T-helper 2 cell (primary cell): ENCODE data around the gene PHACTR1.

ENCODE experiments used
- DNase-seq, 5 experiments: peaks; one replicate each; pipeline versions ENCODE4 v3.0.0 to v3.0.0-alpha.2; 2012 to 2022

Gene PHACTR1

DNA sequence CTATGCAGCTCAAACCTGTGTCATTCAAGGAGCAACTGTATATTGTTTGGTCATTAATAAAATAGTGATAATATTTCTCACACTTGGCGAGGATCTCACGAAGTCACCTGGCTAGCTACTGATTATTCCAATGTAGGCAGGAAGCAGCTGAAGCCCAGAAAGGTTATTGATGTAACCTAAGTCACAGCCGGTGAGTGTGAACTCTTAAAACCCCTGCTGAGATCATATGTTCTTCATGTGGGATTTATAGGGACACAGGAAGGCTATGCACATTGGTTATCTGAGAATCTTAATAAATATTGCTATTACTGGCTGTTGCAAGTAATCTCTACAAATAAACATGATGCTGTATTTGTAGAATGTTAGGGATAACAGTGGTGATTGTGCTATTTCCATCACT is 450.3 kb downstream of the PHACTR1 start:
- DNase-seq: no peak

- DNase-seq: no peak
Observed at GRCh38 chr6:13172291-13172690, 455.7 kb downstream of the PHACTR1 start.

- no peak for DNase-seq
Observed at GRCh38 chr6:13175087-13175486, 458.5 kb downstream of the PHACTR1 start.

- DNase-seq: no peak
Observed at GRCh38 chr6:13175759-13176158, 459.2 kb downstream of the PHACTR1 start.

GRCh38 chr6:13177664-13178063 is 461.1 kb downstream of the PHACTR1 start:
- no peak for DNase-seq

GRCh38 chr6:13178107-13178506 is 461.5 kb downstream of the PHACTR1 start:
- no peak for DNase-seq

DNA sequence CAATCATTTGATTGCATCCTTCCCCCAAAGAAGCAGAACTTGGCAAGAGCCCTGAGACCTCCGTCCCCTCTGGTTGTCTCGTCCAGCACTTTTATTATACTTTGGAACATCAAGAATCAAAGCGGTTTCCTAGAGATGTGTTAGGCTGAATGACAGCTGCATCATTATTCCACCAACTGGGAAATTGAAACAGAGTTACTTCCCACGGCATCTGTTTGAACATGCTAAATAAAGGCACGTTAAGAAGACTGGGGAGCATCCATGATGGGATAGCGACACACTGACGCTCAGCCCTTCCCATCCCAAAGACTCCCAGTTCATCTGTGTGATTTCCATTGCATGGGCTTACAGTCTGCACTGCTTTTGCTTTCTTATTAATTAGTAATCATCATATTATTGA is 464.0 kb downstream of the PHACTR1 start:
- DNase-seq: no peak

- no peak for DNase-seq
Observed at GRCh38 chr6:13181393-13181792, 464.8 kb downstream of the PHACTR1 start.

GRCh38 chr6:13183415-13184088 is 467.0 kb downstream of the PHACTR1 start:
- DNase-seq: no peak

DNA sequence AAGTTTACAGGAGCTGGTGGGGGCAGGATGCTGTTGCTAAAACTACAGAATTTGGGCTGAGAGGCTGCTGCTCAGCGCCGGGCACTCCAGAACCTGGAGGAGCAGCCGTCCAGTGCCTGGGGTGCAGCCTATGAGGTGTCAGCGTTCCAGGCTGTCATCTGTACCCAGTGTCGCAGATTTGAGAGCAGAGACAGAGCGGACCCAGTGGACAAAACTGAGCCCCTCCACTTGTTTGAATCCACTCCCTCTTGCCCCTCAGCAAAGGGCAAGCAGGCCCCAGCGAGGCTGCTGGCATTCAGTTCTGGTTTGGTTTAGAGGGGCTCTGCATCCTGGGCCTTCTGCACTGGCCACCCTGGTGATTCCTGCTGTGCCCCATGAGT is 467.5 kb downstream of the PHACTR1 start:
- DNase-seq: no peak

DNA sequence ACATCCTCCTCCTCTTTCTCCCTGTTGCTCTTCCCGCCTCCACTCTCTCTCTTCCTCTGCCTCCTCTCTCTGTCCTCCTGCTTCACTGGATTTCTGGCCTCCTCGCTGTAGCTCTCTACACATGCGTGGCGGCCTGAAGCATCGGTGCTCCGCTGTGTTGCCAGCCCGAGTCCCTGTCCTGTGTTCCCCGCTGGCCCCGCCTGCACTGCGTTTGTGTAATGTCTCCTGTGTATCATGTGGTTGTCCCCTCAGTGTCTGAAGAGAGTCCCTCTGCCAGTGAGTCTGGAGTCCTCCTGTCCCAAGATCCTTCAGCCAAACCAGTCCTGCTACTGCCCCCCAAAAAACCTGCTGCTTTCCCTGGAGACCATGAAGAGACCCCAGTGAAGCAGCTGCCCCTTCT is 468.0 kb downstream of the PHACTR1 start:
- no peak for DNase-seq

GRCh38 chr6:13186861-13187260 is 470.3 kb downstream of the PHACTR1 start:
- no peak for DNase-seq

GRCh38 chr6:13187692-13188091 is 471.1 kb downstream of the PHACTR1 start:
- DNase-seq: no peak

DNA sequence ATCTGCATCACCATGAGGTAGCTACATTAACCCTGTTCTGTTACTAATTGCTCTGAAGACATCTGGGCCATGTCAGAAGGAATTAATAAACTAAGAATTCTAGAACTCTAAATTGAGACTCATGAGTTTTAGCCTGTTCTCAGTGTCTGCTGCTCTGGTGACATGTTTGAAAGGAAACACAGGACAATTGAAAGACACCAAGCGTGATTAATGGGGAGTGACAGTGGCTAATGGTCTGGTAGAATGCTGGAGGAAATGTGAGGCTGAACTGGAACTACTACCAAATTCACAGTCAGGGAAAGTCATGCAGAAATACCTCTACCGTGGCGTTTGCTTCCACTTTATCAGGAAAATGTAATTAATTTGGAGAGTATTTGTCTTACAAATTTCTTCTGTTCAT is 471.7 kb downstream of the PHACTR1 start:
- DNase-seq: no peak

- DNase-seq: no peak
Observed at GRCh38 chr6:13189710-13190109, 473.1 kb downstream of the PHACTR1 start.

DNA sequence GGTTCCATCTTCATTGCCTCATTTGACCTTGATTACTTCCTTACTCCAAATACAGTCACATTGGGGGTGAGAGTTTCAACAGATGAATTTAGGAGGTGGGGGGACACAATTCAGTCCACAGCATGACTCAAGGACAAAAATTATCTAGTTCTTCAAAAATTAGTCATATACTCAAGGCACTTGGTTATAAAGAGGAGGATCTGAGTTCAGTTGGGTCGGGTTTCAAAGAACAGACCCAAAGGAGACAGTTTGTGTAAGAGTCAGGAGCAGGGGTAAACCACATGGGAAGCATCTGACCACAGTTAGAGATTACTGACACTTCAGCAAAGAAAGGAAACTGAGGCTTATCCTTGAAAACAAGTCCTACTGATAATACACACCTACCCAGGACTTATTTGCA is 473.8 kb downstream of the PHACTR1 start:
- no peak for DNase-seq

- no peak for DNase-seq
Observed at GRCh38 chr6:13191461-13191860, 474.9 kb downstream of the PHACTR1 start.

GRCh38 chr6:13194852-13195251 is 478.3 kb downstream of the PHACTR1 start:
- peak in 1 of 5 experiments; percentile 6 for DNase-seq

- no peak for DNase-seq
Observed at GRCh38 chr6:13195803-13196202, 479.2 kb downstream of the PHACTR1 start.

DNA sequence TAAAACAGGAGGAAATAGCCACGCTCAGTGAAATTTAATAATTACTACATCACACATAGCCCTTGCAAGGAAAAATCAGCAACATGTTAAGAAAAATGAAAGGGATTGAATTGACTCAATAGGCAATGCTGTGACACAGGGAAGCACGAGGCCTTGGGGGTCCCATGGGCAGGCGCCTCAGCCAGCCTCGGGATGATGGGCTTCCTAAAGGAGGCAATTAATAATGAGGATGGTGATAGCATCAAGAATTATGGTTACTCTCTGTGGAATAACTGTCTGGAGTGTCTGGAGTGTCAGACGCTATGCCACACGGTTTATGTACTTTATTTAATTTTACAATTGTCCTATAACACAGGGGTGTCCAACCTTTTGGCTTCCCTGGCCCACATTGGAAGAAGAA is 481.6 kb downstream of the PHACTR1 start:
- DNase-seq: no peak

- DNase-seq: no peak
Observed at GRCh38 chr6:13201336-13201735, 484.8 kb downstream of the PHACTR1 start.

DNA sequence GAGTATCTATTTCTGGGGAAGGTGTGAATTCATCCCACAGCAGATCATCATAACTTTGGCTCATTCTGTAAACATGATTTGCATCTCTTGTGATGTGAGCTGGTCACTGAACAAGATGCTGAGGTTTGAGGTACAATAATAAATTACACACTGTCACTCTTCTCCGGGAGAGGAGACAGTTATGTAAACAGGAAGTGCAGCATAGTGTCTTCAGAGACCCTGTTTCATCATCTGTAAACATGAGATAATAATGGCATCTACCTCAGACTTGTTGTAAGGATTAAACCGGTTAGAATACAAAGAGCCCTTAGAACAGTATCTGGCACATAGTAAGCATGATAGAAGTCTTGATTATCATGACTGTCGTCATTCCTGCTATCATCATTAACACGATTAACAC is 486.6 kb downstream of the PHACTR1 start:
- no peak for DNase-seq

GRCh38 chr6:13205106-13205505 is 488.5 kb downstream of the PHACTR1 start:
- no peak for DNase-seq

GRCh38 chr6:13212096-13212495 is 495.5 kb downstream of the PHACTR1 start:
- DNase-seq: no peak

DNA sequence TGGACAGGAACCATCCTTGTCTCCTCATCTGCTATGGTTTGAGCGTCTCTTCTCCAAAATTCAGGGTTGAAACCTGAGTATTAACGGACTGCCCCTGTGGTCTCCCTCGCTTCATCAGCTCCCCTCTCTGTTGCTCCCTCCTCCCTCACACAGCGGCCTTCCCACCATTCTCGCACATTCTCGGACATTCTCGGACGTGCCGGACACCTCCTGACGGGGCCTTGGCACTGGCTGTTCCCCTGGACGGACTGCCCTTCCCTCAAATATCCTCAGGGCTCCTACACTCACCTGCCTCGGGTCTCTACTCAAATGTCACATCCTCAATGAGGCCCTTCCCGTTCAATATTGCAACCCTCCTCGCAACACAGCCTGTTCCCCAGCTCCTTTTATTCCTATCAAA is 496.0 kb downstream of the PHACTR1 start:
- DNase-seq: no peak
